RCC 7860 (cell line): Measurements from ENCODE around the gene EFCC1.
"Not testable (repeated sequence)": the region's sequence is repeated elsewhere in the genome, so short reads cannot be mapped to it uniquely, and the experiment has no call there.

ENCODE experiments used
- DNase-seq: peaks from one replicate; pipeline ENCODE4 v3.0.0-alpha.2; 2015; ENCODE audit warnings: low spot score
- FAIRE-seq: peaks from 2 replicates; lab custom pipeline; 2012; peaks lifted over from hg19 to GRCh38; lab: Jason Lieb, UNC

Gene EFCC1

GRCh38 chr3:129051871-129052340, 50.8 kb downstream of the EFCC1 start:
- DNase-seq (no peak), FAIRE-seq (no peak)

DNA sequence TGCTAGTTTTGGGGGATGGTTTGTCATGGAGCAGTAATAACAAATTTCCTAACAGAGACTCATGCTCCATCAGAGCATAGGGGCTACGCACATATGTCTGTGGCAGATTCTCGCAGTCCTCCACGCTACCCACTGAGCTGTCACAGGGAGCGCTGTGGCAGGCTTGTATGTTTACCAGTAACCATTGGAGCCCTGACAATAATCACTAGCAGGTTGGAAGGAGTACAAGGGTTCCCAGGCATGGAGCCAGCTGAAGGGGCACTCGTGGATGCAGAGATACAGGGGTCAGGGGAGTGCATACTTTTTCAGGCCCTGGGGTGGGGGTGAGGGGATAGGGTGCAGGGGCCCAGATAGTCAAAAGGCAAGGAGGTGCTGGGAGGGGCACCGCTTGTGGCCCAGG, 51.6 kb downstream of the EFCC1 start:
- FAIRE-seq (no peak), DNase-seq (no peak)

DNA sequence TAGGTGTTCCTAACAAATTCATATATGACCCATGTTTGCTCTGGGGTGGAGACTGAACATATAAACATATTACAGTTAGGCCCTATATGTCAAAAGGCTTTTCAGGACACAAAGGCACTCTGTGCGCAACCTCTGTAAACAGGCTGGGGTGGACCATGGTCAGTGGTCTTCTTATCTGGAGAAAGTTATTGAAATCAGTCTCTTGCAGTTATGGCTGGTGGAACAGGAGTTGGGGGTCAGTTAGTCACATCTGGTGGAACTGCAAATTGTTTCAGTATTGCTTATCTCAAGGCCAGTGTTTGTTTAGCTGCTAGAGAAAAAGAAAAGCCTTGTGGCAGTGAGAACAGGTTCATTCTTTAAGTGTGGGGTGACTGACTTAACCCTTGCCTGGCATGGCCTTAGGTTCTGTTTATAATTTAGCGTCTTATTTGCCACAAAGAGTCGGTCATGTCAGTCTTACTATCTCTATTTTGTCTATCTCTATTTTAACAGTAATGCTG, 53.6 kb downstream of the EFCC1 start:
- FAIRE-seq (no peak), DNase-seq (no peak)

DNA sequence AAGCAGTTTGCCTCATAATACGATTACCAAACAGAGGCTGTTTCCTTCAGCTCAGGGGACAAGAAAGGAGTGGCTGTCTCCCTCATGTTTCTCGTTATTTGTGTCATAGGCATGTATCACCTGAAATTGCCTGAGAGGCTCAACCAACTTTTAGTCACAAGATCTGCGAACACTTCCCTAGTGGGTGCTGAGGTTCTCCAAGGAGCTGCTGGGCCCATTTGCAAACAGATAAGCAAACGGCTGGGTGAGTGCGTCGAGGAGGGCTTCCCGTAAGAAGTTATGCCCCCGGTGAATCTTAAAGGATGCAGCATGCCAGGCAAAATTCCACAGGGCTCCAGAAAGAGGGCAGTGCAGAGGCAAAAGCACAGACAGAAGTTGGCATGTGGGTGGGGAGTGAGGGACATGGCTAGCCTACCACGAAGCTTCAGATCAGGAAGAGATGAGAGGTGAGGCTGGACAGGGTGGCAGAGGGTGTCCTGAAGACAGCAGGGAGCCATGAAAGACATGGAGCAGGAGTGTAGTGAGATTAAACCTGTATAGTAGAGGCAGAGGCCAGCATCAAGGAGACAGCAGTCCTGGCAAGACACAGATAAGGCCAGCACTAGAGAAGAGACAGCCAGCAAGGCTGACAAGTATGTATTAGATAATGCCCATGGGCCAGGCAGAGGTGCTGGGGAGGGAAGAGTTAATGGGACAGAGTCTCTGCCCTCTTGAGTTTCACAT, 55.5 kb downstream of the EFCC1 start:
- DNase-seq (no peak), FAIRE-seq (no peak)

DNA sequence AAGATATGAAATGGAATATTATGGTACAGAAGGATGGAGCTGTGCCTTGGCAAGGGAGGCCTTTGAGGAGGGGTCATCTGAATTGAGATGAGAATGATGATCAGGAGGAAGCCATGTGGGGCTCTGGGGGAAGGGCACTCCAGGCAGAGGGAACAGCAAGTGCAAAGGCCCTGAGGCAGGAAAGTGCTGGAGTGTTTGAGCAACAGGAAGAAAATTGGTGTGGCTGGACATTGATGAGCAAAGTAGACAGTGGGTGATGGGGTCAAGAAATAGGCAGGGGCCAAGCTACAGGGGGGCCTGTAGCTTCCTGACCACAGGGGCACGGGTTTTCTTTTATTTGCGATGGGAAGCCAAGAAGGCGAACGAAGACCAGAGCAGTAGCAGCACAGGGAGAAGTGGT, 56.1 kb downstream of the EFCC1 start:
- DNase-seq (no peak), FAIRE-seq (no peak)

- no peak for DNase-seq
- no peak for FAIRE-seq
Observed at GRCh38 chr3:129058441-129059200, 57.5 kb downstream of the EFCC1 start.

DNA sequence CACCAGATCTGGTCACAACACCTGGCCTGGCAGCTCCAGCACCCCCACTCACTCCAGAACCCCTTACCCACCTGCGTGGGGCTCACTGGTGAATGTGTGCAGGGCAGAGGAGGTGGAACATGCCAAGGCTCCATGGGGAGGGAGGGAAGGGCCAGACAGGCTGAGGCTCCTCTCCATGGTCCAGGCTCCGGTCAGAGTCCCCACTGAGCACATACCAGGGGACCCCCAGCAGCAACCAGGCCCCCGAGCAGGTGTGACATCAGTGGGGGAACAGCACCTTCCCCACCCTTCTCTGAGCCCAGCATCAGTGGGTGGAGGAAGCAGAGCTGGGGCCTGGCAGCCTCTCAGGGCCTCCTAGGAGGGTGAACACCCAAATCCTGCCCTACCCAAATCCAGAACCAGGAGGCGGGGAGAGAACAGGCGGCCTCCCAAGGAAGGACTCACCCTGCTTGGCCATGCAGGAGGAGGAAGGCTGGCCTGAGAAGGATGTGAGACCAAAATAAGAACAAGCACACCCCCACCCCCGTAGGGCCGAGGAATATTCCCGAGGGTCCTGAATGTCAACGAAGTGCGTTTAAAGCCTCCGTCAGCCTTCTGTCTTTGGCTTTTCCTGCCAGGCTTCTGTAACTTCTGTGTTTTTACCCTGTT, 58.3 kb downstream of the EFCC1 start:
- no peak for DNase-seq
- no peak for FAIRE-seq

GRCh38 chr3:129060276-129061022, 59.3 kb downstream of the EFCC1 start, which contains the start of gene GP9:
Gene GP9 (plus strand): TSS chr3:129060779. CDS start chr3:129061740, 961 bp downstream.
- DNase-seq (no peak), FAIRE-seq (no peak)

DNA sequence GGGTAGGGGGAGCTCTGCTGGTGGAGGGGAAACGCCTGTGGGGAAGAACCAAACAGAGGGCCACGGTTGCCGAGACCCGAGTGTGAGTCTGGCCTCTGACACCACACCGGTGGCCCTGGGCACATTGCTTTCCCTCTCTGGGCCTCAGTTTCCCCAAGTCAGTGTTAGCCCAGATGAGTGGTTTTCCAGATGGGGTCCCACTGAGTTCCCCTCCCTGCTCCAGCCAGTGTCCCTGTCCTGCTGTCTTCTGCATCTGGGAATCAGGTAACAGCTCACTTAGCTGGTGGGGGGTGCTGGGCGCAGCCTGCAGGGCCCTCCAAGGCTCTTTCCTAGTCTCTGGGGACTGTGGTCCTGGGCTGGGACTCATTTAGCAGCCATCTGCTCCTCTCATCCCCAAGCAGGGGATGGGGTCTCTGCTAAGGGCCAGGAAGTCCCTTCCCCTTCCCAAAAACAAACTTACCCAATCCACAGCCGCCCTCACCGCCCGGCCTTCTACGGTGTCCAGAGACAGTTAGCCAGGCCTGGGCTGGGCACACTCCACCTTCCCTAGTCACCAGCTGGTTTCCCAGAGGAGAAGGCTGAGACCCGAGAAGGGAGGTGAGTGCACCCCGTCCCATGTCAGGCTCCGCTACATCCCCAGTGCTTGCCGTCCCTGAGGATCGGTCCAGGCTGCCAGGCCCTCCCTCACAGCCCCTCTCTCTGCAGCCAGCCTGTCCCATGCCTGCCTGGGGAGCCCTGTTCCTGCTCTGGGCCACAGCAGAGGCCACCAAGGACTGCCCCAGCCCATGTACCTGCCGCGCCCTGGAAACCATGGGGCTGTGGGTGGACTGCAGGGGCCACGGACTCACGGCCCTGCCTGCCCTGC, 60.2 kb downstream of the EFCC1 start:
- FAIRE-seq (no peak), DNase-seq (no peak)

DNA sequence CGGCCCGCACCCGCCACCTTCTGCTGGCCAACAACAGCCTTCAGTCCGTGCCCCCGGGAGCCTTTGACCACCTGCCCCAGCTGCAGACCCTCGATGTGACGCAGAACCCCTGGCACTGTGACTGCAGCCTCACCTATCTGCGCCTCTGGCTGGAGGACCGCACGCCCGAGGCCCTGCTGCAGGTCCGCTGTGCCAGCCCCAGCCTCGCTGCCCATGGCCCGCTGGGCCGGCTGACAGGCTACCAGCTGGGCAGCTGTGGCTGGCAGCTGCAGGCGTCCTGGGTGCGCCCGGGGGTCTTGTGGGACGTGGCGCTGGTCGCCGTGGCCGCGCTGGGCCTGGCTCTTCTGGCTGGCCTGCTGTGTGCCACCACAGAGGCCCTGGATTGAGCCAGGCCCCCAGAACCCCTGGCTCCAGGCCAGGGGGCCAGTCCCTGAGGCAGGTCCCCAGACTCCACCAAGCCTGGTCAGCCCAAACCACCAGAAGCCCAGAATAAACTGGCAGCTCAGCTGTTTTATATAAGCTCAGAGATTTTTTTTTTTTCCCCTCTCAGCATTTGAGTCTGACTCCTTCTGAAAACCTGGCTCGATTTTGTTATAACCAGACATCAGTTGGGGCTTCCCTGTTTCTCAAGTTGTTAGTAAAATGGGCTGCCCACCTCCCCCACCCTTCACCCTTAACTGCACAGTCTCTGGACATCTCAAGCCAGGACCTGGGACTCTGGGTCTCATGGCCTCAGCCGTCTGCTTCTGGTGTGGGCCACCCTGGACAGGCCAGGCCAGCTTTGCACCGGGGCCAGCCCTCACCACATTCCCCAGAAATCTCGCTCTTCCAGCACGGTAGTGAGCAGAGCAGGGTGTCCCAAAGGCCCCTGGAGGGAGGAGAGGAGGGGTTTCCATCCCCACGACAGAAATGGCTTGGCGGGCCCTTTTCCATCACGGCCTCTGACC, 61.1 kb downstream of the EFCC1 start:
- no peak for FAIRE-seq
- no peak for DNase-seq

- DNase-seq, result no peak
- no peak for FAIRE-seq
Observed at GRCh38 chr3:129063091-129063640, 62.1 kb downstream of the EFCC1 start.

DNA sequence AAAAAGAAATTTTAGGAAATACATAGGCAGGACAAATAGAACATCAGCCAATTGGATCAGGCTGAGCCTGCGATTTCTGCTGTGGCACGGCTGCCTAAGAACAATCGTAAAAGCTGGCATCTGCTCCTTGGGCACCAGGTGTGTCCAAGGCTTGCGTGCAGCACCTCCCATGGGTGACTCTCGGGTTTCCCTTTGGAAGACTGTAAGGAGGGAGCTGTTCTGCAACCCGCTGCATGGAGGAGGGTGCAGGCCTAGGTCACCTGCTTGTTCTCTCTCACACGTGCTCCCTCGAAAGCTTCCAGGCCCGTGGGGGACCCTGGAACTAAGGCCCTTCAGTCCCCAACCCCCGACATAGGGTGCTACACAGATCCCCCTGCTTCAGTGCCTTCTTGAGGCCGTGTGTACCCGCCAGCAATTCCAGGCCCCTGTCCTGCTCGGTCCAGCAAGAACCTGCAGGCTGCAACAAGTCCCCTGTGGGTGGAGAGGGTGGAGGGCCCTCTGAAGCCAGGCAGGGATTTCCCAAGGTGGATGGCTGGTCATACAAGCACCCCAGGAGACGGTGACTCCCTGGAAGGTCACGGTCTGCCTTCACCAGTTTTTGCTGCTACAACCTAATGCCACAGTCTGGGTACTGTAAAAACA, 62.9 kb downstream of the EFCC1 start:
- DNase-seq (no peak), FAIRE-seq (no peak)

- DNase-seq, result no peak
- no peak for FAIRE-seq
Observed at GRCh38 chr3:129065016-129065719, 64.1 kb downstream of the EFCC1 start.

GRCh38 chr3:129065720-129066073, 64.6 kb downstream of the EFCC1 start:
- FAIRE-seq (no peak), DNase-seq (no peak)

DNA sequence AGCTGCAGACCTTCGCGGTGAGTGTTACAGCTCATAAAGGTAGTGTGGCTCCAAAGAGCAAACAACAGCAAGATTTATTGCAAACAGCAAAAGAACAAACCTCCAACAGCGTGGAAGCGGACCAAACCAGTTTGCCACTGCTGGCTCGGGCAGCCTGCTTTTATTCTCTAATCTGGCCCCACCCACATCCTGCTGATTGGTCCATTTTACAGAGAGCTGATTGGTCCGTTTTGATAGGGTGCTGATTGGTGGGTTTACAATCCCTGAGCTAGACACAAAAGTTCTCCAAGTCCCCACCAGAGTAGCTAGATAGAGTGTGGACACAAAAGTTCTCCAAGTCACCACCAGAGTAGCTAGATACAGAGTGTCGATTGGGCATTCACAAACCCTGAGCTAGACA, 66.6 kb downstream of the EFCC1 start:
- DNase-seq, FAIRE-seq: not testable (repeated sequence)

GRCh38 chr3:129068291-129068886, 67.3 kb downstream of the EFCC1 start:
- no peak for FAIRE-seq
- DNase-seq, result no peak
